GM18519 (cell line): Measurements from ENCODE around the gene HDAC7.

Experiments
- ATAC-seq: cut with Tn5 transposase; IDR thresholded peaks from one replicate; pipeline ENCODE4 v1.9.1; 2021; ENCODE audit warnings: mild to moderate bottlenecking, moderate library complexity; ENCODE audit not compliant: unreplicated experiment, low FRiP score

The HDAC7 gene

DNA sequence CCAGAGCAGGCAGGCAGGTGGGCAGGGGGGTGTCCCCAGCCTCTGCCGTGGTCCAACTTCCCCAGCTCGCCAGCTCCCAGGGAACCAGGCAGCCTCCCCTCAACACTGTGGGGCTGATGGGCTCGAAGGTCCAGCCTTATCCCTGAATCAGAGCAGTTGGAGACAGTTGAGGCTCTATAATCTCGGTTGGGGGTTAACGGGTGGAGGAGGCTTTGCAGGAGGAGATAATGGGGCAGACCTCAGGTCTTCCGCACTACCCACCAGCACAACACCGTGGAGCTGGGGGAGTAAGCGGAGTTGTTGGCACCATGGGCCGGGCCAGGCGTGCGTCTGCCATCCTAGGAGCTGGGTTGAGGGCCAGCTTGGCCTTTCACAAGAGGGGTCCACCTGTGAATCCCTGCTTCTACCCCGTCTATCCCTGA lies 13.9 kb upstream of the HDAC7 start:
- ATAC-seq = no peak

DNA sequence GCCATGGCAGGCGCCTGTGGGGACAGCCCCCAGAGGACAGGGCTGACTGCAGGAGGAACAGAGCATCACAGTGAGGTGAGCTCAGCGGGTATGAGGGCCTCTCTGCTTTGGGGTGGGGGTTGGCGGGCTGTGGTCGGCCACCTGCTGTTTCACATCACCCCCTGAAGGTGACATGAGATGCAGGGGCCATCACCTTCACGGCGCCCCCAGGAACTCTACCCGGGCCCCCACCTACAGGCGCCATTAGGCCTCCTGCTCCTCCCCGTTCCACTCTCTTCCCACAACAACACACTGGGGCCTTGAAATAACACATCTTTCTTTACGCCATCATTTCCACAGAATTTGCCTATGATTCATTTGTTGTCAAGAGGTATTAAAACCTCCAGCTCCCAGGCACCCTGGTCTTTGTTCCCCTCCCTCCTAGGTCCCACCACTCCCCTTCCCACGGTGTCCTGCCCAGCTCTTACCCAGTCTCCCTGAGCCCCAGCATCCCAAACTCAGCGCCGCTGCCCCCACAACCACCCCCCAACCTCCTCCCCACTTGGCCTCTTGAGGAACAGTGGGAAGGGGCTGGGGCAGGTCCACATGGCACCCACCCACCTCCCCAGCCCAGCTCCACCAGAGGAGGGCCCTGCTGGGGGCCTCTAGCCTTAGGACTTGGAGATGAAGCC lies 12.7 kb upstream of the HDAC7 start:
- ATAC-seq = no peak

DNA sequence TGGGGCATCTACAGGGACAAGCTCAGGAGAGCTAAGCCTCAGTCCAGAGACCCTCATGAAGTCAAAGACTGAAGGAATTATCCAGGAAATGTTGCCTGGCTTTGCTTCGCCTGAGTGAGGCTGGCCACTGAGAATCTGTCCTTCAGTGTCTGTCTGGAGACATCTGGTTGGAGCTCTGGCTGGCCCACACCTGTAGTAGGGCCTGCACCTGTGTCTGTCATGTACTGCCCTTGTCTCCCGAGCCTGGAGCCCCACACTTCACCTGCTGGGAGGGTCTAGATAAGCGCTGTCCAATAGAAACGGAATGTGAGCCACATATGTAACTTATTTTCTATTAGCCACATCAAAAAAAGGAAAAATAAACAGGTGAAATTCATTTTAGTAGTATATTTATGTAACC lies 9.9 kb upstream of the HDAC7 start:
- no peak for ATAC-seq

GRCh38 chr12:47828976-47829482 lies 9.3 kb upstream of the HDAC7 start:
- ATAC-seq = no peak

DNA sequence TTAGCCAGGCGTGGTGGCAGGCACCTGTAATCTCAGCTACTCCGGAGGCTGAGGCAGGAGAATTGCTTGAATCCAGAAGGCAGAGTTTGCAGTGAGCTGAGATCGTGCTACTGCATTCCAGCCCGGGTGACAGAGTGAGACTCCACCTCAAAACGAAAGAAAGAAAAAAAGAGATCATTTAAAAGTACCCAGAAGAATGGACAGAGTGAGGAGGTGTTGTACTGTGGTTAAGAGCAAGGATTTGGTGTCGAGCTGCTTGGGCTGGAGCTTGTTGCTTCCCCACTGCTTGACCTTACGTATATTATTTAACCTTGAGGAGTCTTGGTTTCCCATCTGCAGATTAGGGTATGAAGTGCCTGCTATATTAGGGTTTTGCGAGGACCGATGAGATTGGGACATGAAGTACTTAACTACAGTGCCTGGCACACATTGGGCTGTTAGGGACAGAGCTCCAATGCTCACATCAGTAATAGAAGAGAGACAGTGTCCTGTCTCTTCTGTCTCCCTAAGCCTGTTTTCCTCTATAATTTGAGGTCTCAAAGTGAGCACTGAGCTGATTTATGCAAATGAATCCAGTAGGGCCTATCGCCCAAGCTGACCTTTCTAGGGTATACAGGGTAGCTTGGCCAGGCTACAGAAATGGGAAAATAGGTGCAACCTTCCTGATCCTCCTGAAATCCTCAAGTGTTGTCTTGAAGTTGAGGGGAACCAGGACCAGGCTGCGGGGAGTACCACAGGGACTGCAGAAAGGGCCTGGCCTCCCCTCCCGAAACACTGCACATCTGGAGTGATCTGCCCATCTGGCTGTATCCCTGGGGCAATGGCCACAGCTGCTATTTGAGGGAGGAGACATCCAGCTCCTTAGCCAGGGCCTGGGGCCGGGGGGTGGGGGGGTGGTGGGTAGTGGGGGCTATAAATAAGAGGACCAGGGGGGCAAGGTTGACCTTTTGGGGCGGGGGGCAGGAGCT lies 8.6 kb upstream of the HDAC7 start:
- ATAC-seq = no peak

DNA sequence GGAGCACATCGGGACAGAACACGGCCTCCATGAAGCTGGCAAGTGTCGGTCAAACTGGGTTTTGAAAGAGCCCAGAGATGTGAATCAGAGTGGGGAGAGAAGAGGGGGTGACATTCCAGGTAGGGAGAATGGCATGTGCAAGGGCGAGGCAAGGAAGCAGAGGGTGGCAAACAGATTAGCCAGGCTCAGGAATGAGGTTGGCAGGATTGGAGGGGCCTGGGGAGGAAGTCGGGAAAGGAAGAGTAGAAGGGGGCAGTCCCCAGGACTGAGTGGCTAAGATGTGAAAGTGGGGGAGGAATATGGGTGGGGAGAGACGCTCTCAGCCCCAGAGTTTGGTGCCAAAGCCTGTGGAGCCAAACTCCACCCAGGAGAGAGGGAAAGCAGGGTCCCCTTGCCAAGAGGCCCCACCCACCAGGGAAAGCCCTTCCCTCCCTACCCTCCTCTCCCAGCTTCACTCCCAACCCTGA lies 5.5 kb upstream of the HDAC7 start:
- no peak for ATAC-seq

- ATAC-seq = no peak
These were observed 4.9 kb upstream of the HDAC7 start for GRCh38 chr12:47824635-47825034.

- ATAC-seq = no peak
These were observed 4.5 kb upstream of the HDAC7 start for GRCh38 chr12:47824198-47824597.

DNA sequence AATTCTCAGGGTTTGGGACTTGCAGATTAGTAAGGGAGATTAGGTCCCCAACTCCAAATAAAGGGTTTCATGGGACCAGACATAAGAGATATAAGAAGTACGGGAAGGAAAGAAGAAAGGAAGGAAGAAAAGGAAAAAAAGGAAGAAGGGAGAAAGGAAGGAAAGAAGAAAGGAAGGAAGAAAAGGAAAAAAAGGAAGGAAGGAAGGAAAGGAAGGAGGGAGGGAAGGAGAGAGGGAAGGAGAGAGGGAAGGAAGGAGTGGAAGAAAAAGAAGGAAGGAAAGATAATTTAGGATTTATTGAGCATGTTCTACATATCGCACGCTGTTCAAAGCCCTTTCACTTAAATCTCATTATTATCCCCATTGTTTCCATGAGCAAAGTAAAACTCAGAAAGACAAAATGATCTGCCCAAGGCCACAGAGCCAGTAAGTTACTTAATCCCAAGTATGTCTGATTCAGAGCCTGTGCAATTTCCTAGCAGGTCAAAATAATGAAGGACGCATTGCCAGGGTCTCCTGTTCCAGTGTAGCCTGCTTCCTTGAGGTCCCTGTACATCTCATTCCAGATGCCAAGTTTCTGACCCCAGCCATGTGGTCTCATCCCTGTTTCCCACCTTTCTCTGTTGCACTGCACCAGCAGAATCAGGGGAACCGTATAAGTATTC lies 3.9 kb upstream of the HDAC7 start:
- ATAC-seq = no peak

GRCh38 chr12:47822863-47823262 lies 3.2 kb upstream of the HDAC7 start:
- no peak for ATAC-seq

GRCh38 chr12:47822401-47822800 lies 2.7 kb upstream of the HDAC7 start:
- ATAC-seq = no peak

DNA sequence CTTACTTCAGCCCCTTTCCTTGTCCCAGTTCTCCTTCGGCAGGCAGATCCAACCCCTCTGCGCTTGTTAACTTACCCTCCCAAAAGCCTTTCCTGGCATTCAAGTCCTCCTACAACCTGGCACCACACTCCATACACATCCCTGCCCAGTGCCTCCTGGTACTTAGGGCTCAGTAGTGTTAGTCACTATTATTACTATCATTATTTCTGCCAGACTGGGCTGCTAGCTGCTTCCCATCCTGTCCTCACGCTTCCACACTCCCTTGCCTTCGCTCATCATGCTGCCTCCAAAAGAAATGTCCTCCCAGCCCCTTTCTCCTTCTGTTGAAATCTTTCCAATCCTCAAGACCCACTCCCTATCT lies 1.6 kb upstream of the HDAC7 start:
- ATAC-seq = no peak

DNA sequence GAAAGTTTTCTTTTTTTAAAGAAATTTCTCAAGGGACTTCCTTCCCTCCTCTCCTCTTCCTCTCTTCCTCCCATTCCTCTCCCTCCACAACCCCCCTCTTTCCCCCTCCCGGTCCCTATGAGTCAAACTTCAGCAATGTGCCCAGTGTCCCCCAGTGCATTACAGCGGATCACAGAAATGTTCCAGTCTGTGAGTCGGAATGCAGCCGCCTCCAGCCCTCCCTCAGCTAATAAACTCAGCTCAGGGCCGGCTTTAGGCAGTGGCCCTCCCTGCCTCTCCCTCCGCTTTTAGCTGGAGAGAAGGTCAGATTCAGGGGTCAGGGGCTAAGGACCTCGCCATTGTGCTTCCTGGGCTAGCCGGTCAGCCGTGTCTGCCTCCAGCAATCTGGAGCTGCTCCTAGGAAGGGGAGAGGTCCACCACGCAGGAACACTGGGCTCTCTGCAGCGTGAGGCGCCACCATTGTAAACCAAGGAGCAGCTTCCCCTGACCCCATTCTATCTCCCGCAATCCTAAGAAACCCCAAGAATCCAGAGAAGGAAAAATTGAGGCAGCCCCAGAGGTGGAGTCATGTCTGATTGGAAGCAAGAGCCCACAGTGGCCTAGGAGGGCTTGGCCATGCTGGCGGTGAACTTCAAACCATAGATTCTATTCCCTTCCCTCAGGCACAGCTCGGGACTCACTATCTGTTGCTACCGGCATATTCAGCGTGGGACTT lies 1.1 kb upstream of the HDAC7 start:
- no peak for ATAC-seq

DNA sequence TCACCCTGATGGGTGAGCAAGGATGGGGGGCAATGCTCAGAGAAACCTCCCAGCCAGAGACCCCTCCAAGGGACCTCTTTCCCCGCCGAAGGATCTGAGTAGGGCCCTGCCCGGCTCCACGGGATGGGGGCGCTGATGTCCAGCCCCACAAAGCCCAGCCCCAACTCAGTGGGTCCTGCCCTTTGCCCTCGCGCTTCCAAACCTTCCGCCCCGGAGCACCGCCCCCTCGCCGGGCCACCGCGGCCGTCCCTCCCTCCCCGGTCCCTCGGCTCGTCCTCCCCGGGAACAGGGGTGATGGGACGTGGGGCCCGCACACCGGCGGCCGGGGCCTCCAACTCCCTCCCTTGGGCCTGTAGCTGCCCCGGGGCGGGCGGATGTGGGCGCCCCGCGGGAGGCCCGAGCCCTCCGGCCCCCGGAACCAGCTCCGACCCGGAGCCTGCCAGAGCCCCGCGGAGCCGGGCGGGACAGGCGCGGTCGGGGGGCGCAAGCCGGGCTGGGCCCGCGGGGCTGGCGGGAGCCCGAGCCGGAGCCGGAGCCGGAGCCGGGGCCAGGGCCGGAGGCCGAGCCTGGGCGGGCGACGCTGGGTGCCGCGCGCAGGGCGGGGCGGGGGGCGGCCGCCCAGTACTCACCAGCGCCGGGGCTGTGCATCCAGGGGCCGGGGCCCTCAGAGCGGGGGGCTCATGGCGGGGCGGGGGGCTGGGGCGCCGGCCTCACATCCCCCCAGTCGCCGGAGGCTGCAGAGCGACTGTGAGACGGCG lies 386 bp downstream of the HDAC7 start:
- ATAC-seq = no peak

DNA sequence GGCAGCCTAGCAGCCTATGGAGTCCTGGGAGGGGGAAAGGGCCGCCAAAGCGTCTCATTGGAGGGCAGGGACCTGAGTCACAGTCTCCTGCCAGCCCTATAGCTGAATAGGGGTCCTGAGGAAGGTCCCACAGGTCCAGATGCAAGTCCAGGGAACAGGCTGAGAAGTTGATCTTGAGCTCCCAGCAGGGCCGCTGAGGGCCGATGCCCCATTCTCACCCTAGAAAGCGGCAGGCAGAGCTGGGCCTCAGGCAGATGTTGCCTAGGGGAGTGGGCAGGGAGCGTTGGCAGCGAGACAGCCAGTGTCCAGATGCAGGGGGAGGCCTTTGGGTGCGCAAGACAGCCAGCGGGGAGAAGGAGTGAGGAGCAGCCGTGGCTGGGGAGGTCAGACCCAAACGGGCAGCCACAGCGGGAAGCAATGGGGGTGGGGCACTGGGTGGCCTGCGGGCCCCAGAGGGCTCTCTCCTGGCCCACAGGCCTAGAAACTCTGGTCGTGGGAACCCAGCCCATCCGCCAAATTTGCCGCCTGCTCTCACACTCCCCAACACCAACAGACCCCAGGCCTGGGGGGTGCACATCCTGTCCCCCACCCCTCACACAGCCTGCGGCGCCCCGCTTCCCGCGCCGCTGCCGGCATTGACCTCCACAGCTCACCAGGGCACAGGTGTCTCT lies 1.1 kb downstream of the HDAC7 start:
- ATAC-seq = no peak

DNA sequence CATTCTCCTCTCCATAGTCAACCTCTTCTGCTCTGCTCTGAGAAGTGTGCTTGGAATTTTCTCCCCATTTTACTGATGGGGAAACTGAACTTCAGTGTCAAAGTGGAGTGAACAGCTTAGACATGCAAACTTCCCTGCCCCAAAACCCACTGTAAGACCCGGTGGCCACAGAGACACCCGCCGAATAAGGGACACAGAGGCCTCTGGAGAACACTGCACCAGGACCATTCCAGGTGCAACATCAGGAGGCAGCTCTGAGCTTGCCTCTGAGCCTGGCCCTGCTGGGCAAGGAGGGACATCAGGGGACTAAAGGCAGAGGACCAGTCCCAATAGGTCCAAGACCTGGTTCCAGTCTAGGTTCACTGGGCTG lies 1.7 kb downstream of the HDAC7 start:
- ATAC-seq = no peak

- ATAC-seq = no peak
These were observed 2.3 kb downstream of the HDAC7 start for GRCh38 chr12:47817272-47818006.

DNA sequence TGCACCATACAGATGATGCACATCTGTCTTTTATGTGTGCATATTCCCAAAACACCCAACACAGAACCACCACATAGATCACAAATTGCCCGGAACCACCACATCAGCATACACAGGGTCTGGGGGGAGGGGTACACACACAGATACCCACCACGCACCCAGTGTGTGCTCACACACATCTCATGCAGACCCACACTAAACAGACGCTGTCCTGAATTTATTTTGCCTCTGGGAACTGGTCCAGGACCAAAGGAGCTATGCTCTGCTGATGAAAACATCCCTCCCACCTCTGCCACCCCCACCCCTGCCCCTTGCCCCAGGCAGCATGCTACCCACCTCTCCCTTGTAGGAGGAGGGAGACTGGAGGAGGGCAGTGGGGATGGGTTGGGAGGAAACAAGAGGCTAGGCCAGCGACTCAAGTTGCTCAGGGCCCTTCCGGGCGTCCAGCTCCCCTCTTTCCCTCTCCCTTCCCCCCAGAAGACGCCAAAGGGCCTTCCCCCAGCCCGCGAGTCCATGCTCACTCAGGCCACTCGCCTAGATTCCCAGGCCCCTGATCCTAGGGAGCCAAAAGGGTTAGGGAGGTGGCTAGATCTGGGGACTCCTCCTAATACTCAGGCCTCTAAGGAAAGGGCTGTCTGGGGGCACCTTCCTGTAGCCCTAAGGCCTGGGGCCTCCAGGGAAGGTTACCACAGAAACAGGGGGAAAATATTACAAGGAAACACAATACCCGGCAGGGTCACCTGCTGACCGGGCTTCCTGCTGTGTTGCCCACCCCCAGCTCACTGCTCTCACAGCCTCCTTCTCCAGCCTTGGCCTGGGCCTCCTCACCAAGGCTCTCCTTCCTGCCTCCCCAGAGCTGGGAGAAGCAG lies 3.1 kb downstream of the HDAC7 start:
- no peak for ATAC-seq
